ENCODE data around the gene VIL1.

The VIL1 gene

DNA sequence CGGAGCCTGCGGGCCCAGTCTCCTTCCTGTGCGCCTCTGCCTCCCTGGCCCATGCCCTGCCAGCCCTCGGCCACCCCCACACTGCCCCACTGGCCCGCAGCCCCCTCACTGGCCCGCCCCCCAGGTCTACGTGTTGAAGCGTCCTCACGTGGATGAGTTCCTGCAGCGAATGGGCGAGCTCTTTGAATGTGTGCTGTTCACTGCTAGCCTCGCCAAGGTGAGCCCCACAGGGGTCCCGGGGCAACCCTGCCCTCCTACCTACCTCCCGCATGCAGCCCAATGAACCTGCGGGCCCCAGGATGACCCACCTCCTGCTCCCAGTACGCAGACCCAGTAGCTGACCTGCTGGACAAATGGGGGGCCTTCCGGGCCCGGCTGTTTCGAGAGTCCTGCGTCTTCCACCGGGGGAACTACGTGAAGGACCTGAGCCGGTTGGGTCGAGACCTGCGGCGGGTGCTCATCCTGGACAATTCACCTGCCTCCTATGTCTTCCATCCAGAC, 16.0 kb upstream of the VIL1 start:
- H3K9me3 Mint-ChIP-seq, result no peaks in the 10 kb centered on the region
- DNase-seq, result no peak
- H3K27ac Mint-ChIP-seq, result no peak overlapping the region
- no peak overlapping the region for H3K4me3 Mint-ChIP-seq
- H3K36me3 Mint-ChIP-seq (ENCODE audit: low read depth), result peaks cover 17% of the 10 kb centered on the region
- H3K27me3 Mint-ChIP-seq (ENCODE audit: low read depth, poor library complexity), result peaks cover 14% of the 10 kb centered on the region
- TF ChIP-seq, protein P1, sequence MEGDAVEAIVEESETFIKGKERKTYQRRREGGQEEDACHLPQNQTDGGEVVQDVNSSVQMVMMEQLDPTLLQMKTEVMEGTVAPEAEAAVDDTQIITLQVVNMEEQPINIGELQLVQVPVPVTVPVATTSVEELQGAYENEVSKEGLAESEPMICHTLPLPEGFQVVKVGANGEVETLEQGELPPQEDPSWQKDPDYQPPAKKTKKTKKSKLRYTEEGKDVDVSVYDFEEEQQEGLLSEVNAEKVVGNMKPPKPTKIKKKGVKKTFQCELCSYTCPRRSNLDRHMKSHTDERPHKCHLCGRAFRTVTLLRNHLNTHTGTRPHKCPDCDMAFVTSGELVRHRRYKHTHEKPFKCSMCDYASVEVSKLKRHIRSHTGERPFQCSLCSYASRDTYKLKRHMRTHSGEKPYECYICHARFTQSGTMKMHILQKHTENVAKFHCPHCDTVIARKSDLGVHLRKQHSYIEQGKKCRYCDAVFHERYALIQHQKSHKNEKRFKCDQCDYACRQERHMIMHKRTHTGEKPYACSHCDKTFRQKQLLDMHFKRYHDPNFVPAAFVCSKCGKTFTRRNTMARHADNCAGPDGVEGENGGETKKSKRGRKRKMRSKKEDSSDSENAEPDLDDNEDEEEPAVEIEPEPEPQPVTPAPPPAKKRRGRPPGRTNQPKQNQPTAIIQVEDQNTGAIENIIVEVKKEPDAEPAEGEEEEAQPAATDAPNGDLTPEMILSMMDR (IDR thresholded peaks at IDR 0.05), result no peak
- H3K4me1 Mint-ChIP-seq, result peaks cover 33% of the 10 kb centered on the region

DNA sequence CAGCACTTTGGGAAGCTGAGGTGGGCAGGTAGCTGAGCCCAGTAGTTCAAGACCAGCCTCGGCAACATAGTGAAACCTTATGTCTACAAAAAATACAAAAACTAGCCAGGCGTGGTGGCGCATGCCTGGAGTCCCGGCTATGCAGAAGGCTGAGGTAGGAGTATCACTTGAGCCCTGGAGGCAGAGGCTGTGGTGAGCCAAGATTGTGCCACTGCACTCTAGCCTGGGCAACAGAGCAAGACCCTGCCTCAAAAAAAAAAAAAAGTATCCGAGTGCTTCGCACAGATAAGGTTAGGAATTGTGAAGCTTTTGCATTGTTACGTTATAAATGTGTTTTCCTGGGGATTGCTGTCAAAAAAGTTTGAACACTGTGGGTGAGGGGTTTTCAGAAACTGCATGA, 15.1 kb upstream of the VIL1 start:
- TF ChIP-seq, protein P1 (IDR thresholded peaks at IDR 0.05), result no peak
- peaks cover 33% of the 10 kb centered on the region for H3K4me1 Mint-ChIP-seq
- H3K27me3 Mint-ChIP-seq (ENCODE audit: low read depth, poor library complexity), result peaks cover 8% of the 10 kb centered on the region
- peak overlapping the region; percentile 32 for H3K4me3 Mint-ChIP-seq
- no peak overlapping the region for H3K27ac Mint-ChIP-seq
- peaks cover 17% of the 10 kb centered on the region for H3K36me3 Mint-ChIP-seq (ENCODE audit: low read depth)
- no peak for DNase-seq
- no peaks in the 10 kb centered on the region for H3K9me3 Mint-ChIP-seq

DNA sequence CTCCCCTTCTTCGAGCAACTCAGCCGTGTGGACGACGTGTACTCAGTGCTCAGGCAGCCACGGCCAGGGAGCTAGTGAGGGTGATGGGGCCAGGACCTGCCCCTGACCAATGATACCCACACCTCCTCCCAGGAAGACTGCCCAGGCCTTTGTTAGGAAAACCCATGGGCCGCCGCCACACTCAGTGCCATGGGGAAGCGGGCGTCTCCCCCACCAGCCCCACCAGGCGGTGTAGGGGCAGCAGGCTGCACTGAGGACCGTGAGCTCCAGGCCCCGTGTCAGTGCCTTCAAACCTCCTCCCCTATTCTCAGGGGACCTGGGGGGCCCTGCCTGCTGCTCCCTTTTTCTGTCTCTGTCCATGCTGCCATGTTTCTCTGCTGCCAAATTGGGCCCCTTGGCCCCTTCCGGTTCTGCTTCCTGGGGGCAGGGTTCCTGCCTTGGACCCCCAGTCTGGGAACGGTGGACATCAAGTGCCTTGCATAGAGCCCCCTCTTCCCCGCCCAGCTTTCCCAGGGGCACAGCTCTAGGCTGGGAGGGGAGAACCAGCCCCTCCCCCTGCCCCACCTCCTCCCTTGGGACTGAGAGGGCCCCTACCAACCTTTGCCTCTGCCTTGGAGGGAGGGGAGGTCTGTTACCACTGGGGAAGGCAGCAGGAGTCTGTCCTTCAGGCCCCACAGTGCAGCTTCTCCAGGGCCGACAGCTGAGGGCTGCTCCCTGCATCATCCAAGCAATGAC, 14.4 kb upstream of the VIL1 start:
- TF ChIP-seq, protein P1 (IDR thresholded peaks at IDR 0.05), result no peak
- H3K9me3 Mint-ChIP-seq, result no peaks in the 10 kb centered on the region
- H3K4me3 Mint-ChIP-seq, result peak overlapping the region; percentile 32
- peaks cover 33% of the 10 kb centered on the region for H3K4me1 Mint-ChIP-seq
- H3K36me3 Mint-ChIP-seq (ENCODE audit: low read depth), result peaks cover 17% of the 10 kb centered on the region
- H3K27ac Mint-ChIP-seq, result no peak overlapping the region
- no peak for DNase-seq
- H3K27me3 Mint-ChIP-seq (ENCODE audit: low read depth, poor library complexity), result peaks cover 2% of the 10 kb centered on the region

DNA sequence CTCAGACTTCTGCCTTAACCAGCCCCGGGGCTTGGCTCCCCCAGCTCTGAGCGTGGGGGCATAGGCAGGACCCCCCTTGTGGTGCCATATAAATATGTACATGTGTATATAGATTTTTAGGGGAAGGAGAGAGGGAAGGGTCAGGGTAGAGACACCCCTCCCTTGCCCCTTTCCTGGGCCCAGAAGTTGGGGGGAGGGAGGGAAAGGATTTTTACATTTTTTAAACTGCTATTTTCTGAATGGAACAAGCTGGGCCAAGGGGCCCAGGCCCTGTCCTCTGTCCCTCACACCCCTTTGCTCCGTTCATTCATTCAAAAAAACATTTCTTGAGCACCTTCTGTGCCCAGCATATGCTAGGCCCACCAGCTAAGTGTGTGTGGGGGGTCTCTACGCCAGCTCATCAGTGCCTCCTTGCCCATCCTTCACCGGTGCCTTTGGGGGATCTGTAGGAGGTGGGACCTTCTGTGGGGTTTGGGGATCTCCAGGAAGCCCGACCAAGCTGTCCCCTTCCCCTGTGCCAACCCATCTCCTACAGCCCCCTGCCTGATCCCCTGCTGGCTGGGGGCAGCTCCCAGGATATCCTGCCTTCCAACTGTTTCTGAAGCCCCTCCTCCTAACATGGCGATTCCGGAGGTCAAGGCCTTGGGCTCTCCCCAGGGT, 13.7 kb upstream of the VIL1 start:
- Mint-ChIP-seq H3K27ac (peak overlapping the region; percentile 92), H3K4me3 (peak overlapping the region; percentile 80), H3K27me3 (ENCODE audit: low read depth, poor library complexity) (peaks cover 2% of the 10 kb centered on the region), H3K9me3 (no peaks in the 10 kb centered on the region), H3K36me3 (ENCODE audit: low read depth) (peaks cover 17% of the 10 kb centered on the region), H3K4me1 (peaks cover 33% of the 10 kb centered on the region)
- TF ChIP-seq, protein P1 (IDR thresholded peaks at IDR 0.05), result no peak
- no peak for DNase-seq

DNA sequence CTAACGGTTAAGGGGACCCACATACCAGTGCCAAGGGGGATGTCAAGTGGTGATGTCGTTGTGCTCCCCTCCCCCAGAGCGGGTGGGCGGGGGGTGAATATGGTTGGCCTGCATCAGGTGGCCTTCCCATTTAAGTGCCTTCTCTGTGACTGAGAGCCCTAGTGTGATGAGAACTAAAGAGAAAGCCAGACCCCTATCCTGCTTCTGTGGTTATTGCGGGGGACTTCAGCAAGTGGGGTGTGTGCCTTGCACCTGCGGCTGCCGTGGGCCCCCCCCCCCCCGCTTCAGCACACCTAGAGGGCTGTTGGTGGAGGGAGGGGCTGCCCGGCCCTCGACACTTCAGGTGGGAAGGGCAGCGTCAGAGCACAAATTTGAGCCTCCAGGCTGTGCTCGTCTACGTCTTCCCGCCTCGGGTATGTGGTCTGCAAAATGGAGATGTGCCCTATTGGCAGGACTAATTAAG, 13.1 kb upstream of the VIL1 start:
- Mint-ChIP-seq H3K36me3 (ENCODE audit: low read depth) (peaks cover 17% of the 10 kb centered on the region), H3K4me1 (peaks cover 33% of the 10 kb centered on the region), H3K4me3 (peak overlapping the region; percentile 80), H3K27ac (peak overlapping the region; percentile 92), H3K27me3 (ENCODE audit: low read depth, poor library complexity) (peaks cover 4% of the 10 kb centered on the region), H3K9me3 (no peaks in the 10 kb centered on the region)
- TF ChIP-seq, protein P1 (IDR thresholded peaks at IDR 0.05), result no peak
- no peak for DNase-seq
